Smooth muscle cell (in vitro differentiated cells): ENCODE data around the gene SPHK1. TPM values are rescaled to one million over a fixed set of nuclear protein-coding genes. Genes with fewer than 3 reads are reported as not detected.

Experiments
- DNase-seq: peaks from one replicate; lab custom pipeline; 2025; ENCODE audit not compliant: unreplicated experiment; lab: John Stamatoyannopoulos, UW
- H2AFZ ChIP-seq: fragments of 200-600 bp; sonication (generic); 2 replicates; pipeline ENCODE4 v1.6.0; 2016; ENCODE audit warnings: antibody characterized with exemption, low read depth, mild to moderate bottlenecking
- H3F3A ChIP-seq: fragments of 200-600 bp; sonication (generic); 2 replicates; pipeline ENCODE4 v1.6.0; 2017; ENCODE audit warnings: antibody characterized with exemption, low read depth
- H3K27ac ChIP-seq: fragments of 200-600 bp; sonication (generic); 2 replicates; pipeline ENCODE4 v1.5.1; 2016; ENCODE audit warnings: low read depth, mild to moderate bottlenecking
- H3K27me3 ChIP-seq: fragments of 200-600 bp; sonication (generic); 2 replicates; pipeline ENCODE4 v1.6.1; 2016; ENCODE audit warnings: low read depth, mild to moderate bottlenecking
- H3K36me3 ChIP-seq: fragments of 200-600 bp; sonication (generic); 2 replicates; pipeline ENCODE4 v1.5.1; 2016; ENCODE audit warnings: low read depth
- H3K4me1 ChIP-seq: fragments of 200-600 bp; sonication (generic); 2 replicates; pipeline ENCODE4 v1.5.1; 2016; ENCODE audit warnings: low read depth
- H3K4me2 ChIP-seq: fragments of 200-600 bp; sonication (generic); 2 replicates; pipeline ENCODE4 v1.6.0; 2016; ENCODE audit warnings: mild to moderate bottlenecking
- H3K4me3 ChIP-seq: fragments of 200-600 bp; sonication (generic); 2 replicates; pipeline ENCODE4 v1.5.1; 2016; ENCODE audit warnings: mild to moderate bottlenecking
- H3K79me2 ChIP-seq: fragments of 200-600 bp; sonication (generic); 2 replicates; pipeline ENCODE4 v1.6.0; 2016; ENCODE audit warnings: low read depth, mild to moderate bottlenecking
- H3K9ac ChIP-seq: fragments of 200-600 bp; sonication (generic); 2 replicates; pipeline ENCODE4 v1.6.0; 2016; ENCODE audit warnings: low read depth
- H3K9me3 ChIP-seq: fragments of 200-600 bp; sonication (generic); replicated peaks from 2 replicates; pipeline ENCODE4 v1.5.1; 2016; ENCODE audit warnings: low read depth
- H4K20me1 ChIP-seq: fragments of 200-600 bp; sonication (generic); 2 replicates; pipeline ENCODE4 v1.6.0; 2016; ENCODE audit warnings: low read depth
- whole genome bisulfite sequencing: methylation state at CpG from one replicate; pipeline ENCODE4 v1.1.7; 2016; ENCODE audit warnings: low lambda C conversion rate; 5-methylcytosine and 5-hydroxymethylcytosine counted together
- polyA plus RNA-seq: library from polyadenylated mRNA; unstranded; fragments of >200 nt; fragmentation: Nextera tagmentation; extraction: Ambion mirVana; gene quantifications from 2 replicates; pipeline ENCODE4 v1.2.1, GENCODE V29; 2016
- total RNA-seq: library from RNA; depleted of rRNA; stranded (reverse); fragments of >200 nt; gene quantifications from 2 replicates; pipeline ENCODE4 v1.2.3, GENCODE V29; 2014
- TF ChIP-seq, protein P1 (sequence below): fragments of 200-600 bp; sonication (generic); IDR thresholded peaks from 2 replicates; pipeline ENCODE4 v1.5.1; 2017; ENCODE audit warnings: borderline replicate concordance, mild to moderate bottlenecking, antibody characterized with exemption; ENCODE audit not compliant: insufficient read depth, poor library complexity, severe bottlenecking

SPHK1 gene
- total and polyA plus RNA-seq, 2 experiments from 2014 or later = 20.1 to 24.8 TPM

DNA sequence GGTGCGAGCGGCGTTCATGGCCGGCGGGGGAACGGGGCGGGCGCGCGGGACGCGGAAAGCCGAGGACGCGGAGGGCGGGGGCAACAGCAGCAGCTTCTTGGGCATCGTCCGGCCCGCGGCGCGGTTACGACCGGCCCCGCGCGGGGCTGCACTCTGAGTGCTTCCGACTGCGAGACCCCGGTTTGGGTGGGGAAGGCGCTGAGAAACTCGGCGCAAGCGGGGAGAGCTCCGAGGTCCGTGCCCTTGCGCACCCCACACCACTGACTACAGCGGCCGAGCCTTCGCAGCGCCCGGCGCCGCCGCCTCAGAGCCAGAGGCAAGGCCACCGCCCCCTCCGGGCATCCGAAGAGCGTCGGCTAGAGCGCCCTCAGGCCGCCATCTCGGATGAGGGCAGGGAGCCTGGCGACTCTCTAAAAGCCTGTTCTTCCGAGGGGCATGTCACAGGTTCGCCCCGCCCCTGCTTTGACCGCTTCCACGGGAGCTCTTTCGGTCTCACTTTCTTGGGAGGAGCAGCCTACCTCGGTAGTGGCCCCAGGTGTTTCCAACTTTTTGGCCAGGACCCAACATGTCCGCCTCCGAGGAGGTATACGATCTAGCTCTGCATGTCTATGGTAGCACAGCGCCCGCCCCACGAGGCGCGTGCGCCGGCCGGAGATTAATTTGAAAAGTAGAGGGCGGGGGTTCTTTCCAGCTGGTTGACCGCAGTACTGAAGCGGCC lies 30.7 kb upstream of the SPHK1 start, which contains the start of gene PRPSAP1:
PRPSAP1 (minus strand) TSS at position 318 of the 718 bp plus-strand sequence; CDS start at position 105, 213 bp downstream.
- Histone ChIP-seq H3K4me1 (no peaks in the 10 kb centered on the region), H3K4me3 (peak within 1 kb of the TSS; percentile 67), H3K9ac (peak within 1 kb of the TSS; percentile 80), H3K27ac (peak within 1 kb of the TSS; percentile 67), H3K9me3 (no peaks in the 10 kb centered on the region), H3K27me3 (no peaks in the 10 kb centered on the region), H3K79me2 (peaks cover 31% of the 10 kb centered on the region), H3F3A (peaks cover 3% of the 10 kb centered on the region), H2AFZ (peak within 1 kb of the TSS; percentile 70), H3K36me3 (no peaks in the 10 kb centered on the region), H4K20me1 (no peaks in the 10 kb centered on the region), H3K4me2 (peak within 1 kb of the TSS; percentile 100)
- under 1% methylated on average over 52 of the region's 75 CpGs for WGBS
- TF ChIP-seq, protein P1, sequence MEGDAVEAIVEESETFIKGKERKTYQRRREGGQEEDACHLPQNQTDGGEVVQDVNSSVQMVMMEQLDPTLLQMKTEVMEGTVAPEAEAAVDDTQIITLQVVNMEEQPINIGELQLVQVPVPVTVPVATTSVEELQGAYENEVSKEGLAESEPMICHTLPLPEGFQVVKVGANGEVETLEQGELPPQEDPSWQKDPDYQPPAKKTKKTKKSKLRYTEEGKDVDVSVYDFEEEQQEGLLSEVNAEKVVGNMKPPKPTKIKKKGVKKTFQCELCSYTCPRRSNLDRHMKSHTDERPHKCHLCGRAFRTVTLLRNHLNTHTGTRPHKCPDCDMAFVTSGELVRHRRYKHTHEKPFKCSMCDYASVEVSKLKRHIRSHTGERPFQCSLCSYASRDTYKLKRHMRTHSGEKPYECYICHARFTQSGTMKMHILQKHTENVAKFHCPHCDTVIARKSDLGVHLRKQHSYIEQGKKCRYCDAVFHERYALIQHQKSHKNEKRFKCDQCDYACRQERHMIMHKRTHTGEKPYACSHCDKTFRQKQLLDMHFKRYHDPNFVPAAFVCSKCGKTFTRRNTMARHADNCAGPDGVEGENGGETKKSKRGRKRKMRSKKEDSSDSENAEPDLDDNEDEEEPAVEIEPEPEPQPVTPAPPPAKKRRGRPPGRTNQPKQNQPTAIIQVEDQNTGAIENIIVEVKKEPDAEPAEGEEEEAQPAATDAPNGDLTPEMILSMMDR = peak; percentile 14
- peak; percentile 92 for DNase-seq

DNA sequence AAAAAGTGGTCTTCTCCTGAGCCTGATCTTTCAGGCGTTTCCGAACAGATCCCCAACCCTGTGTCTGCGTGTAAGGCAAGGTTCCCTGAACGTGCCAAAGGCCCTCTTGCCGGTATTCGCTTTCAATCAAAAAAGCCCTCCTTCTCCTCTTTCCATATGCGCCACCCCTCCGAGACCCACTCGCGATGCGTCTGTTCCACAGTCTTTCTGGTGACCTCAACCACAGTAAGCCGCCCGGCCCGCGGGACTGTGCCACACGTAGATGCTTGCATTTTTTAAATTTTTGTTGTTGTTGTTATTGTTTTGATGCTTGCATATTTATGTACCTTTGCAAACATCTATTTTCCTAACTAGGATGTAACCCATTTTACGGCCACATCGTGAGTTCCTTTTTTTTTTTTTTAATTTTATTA lies 30.1 kb upstream of the SPHK1 start:
- Histone ChIP-seq H3F3A (peaks cover 3% of the 10 kb centered on the region), H3K9me3 (no peaks in the 10 kb centered on the region), H3K36me3 (no peaks in the 10 kb centered on the region), H3K4me3 (peak overlapping the region; percentile 67), H3K79me2 (peaks cover 31% of the 10 kb centered on the region), H3K4me2 (peak overlapping the region; percentile 100), H3K9ac (peak overlapping the region; percentile 80), H3K27me3 (no peaks in the 10 kb centered on the region), H4K20me1 (no peaks in the 10 kb centered on the region), H3K27ac (peak overlapping the region; percentile 67), H3K4me1 (no peaks in the 10 kb centered on the region), H2AFZ (peak overlapping the region; percentile 70)
- no peak for DNase-seq
- 14% methylated on average over 18 of the region's 18 CpGs for WGBS
- TF ChIP-seq, protein P1 = no peak

DNA sequence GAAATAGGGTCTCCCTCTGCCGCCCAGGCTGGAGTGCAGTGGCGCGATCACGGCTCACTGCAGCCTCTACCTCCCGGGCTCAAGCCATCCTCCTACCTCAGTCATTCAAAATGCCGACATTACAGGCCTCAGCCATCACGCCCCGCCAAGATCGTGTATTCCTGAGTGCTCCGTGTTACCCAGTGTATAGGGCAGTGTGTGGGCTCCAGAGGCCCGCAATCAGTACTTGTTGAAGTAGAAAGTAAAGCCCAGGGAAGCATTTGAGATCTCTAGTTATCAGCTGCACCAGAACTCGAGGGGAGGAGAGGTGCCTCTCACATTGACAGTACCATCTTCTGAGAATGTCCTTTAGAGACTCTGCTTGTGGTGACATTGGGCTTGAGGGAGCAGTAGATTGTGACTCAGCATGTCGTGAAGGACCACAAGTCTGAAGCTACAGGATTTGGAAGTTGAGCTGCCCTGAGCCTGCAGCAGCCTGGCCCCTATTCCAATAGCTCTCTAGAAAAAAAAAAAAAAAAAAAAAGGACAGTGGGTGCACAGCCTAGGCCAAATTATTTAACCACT lies 29.6 kb upstream of the SPHK1 start:
- Histone ChIP-seq H3K27ac (no peak overlapping the region), H3K9ac (no peak overlapping the region), H3K4me2 (peak overlapping the region; percentile 100), H3K4me1 (no peaks in the 10 kb centered on the region), H3K27me3 (no peaks in the 10 kb centered on the region), H4K20me1 (no peaks in the 10 kb centered on the region), H3F3A (peaks cover 3% of the 10 kb centered on the region), H3K79me2 (peaks cover 31% of the 10 kb centered on the region), H2AFZ (peak overlapping the region; percentile 40), H3K9me3 (no peaks in the 10 kb centered on the region), H3K36me3 (no peaks in the 10 kb centered on the region), H3K4me3 (peak overlapping the region; percentile 67)
- DNase-seq = no peak
- 55% methylated on average over 13 of the region's 13 CpGs for WGBS
- TF ChIP-seq, protein P1 = no peak
